Measurements from ENCODE around the gene PPP1R37.

PPP1R37 gene

GRCh38 chr19:45151821-45152503, 59.0 kb downstream of the PPP1R37 start:
- no peak for DNase-seq

- peak in 18 of 56 donors; percentile 11 to 56 (median 34) for DNase-seq
Measured at GRCh38 chr19:45152504-45153338, 59.7 kb downstream of the PPP1R37 start.

- peak in 37 of 56 donors; percentile 5 to 78 (median 48) for DNase-seq
Measured at GRCh38 chr19:45153339-45154063, 60.5 kb downstream of the PPP1R37 start.

- DNase-seq = no peak
Measured at GRCh38 chr19:45154064-45154827, 61.3 kb downstream of the PPP1R37 start.

- no peak for DNase-seq
Measured at GRCh38 chr19:45156011-45156630, 63.1 kb downstream of the PPP1R37 start.

- no peak for DNase-seq
Measured at GRCh38 chr19:45156751-45157150, 63.8 kb downstream of the PPP1R37 start.

GRCh38 chr19:45158503-45159209, 65.7 kb downstream of the PPP1R37 start:
- no peak for DNase-seq

- no peak for DNase-seq
Measured at GRCh38 chr19:45159210-45159970, 66.4 kb downstream of the PPP1R37 start.

GRCh38 chr19:45159971-45160324, 67.0 kb downstream of the PPP1R37 start:
- no peak for DNase-seq

- no peak for DNase-seq
Measured at GRCh38 chr19:45160870-45161737, 68.1 kb downstream of the PPP1R37 start, which contains the start of gene NKPD1. Gene NKPD1 (minus strand): TSS chr19:45160982. CDS start chr19:45160150, 832 bp downstream.

GRCh38 chr19:45161738-45162607, 69.0 kb downstream of the PPP1R37 start:
- DNase-seq = peak in 5 of 56 donors; percentile 4 to 32 (median 15)

GRCh38 chr19:45162608-45163143, 69.7 kb downstream of the PPP1R37 start:
- DNase-seq = no peak

GRCh38 chr19:45163156-45163555, 70.2 kb downstream of the PPP1R37 start:
- DNase-seq = no peak

GRCh38 chr19:45163751-45164460, 70.9 kb downstream of the PPP1R37 start:
- no peak for DNase-seq

GRCh38 chr19:45164577-45165335, 71.8 kb downstream of the PPP1R37 start:
- peak in 1 of 56 donors; percentile 18 for DNase-seq
